ENCODE results near the gene PLPP4. TPM values are rescaled to one million over a fixed set of nuclear protein-coding genes. Genes with fewer than 3 reads are reported as not detected.
A peak's percentile ranks its signal among the peaks of the same experiment; 100 is the strongest.

Gene PLPP4
- total and polyA plus RNA-seq, 2 donors (not counting 3 experiments of a cell fraction or from before 2014, with no cell fraction given), result 15.5 to 36.4 TPM

DNA sequence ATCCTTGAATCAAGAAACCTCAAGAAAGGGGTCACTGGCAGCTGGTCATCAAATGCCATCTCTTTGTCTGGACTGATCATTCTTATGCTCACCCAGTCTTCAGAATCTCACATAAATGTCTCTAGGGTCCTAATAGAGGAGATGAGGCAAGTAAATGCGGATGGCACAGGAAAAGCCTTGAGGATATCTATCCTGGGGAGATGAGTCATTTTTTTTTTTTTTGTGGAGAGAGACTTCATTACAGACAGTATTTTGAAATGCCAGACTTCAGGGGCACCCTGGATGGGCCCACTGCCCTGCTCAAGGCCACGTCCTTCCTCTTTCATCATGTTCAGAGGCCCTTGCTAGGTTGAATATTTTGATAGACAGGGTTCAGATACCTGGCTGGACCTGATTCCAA, 19.5 kb upstream of the PLPP4 start:
- no peaks in the 10 kb centered on the region for H3K4me1 ChIP-seq (ENCODE audit: control insufficient read depth, extremely low read depth, insufficient read depth, low read length)
- intact Hi-C loops (cut with micrococcal nuclease), result no loop called here
- no peaks in the 10 kb centered on the region for H3K79me2 ChIP-seq (ENCODE audit: control insufficient read depth, insufficient read depth, low read length)
- H3K4me3 ChIP-seq (replicated peaks in 1 of 3; ENCODE audit: insufficient read depth in 1 of 3, low read depth in 1 of 3, low read length in 3 of 3), result no peak overlapping the region
- no TSS peak for BruUV-seq (replicated peaks)
- H4K20me1 ChIP-seq (replicated peaks; ENCODE audit: control insufficient read depth, extremely low read depth, insufficient read depth, low read length), result no peaks in the 10 kb centered on the region
- H3K27me3 ChIP-seq (ENCODE audit: control insufficient read depth in 2 of 2, insufficient read depth in 2 of 2, low read length in 2 of 2), result no peaks in the 10 kb centered on the region
- no peak overlapping the region for H3K4me2 ChIP-seq (ENCODE audit: insufficient read depth, low read length)
- no peaks in the 10 kb centered on the region for H3K9me3 ChIP-seq (replicated peaks; ENCODE audit: control insufficient read depth, insufficient read depth, low read length)
- no peak overlapping the region for H2AFZ ChIP-seq (ENCODE audit: low read depth, low read length)
- no peak overlapping the region for H3K27ac ChIP-seq (ENCODE audit: insufficient read depth, low read depth, low read length)
- no peaks in the 10 kb centered on the region for H3K36me3 ChIP-seq (ENCODE audit: control insufficient read depth in 2 of 2, extremely low read depth in 1 of 2, insufficient read depth in 2 of 2, low read length in 2 of 2)
- no peak for FAIRE-seq
- no peak for DNase-seq (ENCODE audit: low read depth, low spot score)
- no peaks in the 10 kb centered on the region for H3K9me1 ChIP-seq (replicated peaks; ENCODE audit: control insufficient read depth, extremely low read depth, insufficient read depth, low read length)
- CTCF ChIA-PET, result interaction anchor here (1.5 kb wide), 1 partner anchor 163 kb away, joined by 5 read pairs; no protein-coding TSS in a partner anchor
- dilution Hi-C loops (cut with MboI; ENCODE audit: extremely low pct_ligation_motif_present, low sequenced_read_pairs), result no loop called here
- TF ChIP-seq FOS (IDR thresholded peaks at IDR 0.05; ENCODE audit: borderline replicate concordance, insufficient read depth, low read length), result peak; percentile 5
- TF ChIP-seq JUN (IDR thresholded peaks at IDR 0.05; ENCODE audit: borderline replicate concordance, insufficient read depth, insufficient read length, low read depth), result no peak
- POLR2A ChIA-PET, result no interaction called here
- H3K9ac ChIP-seq (replicated peaks; ENCODE audit: extremely low read depth, insufficient read depth, low read length), result no peak overlapping the region

DNA sequence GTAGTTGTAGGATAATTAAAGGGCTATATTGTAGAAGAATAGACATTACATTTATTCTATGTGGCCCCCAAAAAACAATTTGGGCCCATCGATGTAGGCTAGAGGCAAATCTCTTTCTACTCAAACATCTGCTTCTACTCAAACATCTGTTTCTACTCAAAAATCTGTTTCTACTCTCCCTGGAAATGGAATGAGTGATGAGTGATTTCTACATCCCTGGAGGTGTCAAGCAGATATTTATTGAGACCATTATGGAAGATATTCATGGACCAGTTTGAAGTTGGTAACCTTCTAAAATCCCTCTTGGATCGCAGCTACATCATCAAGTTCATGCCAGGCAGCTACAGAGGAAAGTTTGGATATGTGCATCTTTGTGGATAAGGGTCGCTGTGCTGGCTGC, 5.1 kb upstream of the PLPP4 start:
- no peaks in the 10 kb centered on the region for H3K9me3 ChIP-seq (replicated peaks; ENCODE audit: control insufficient read depth, insufficient read depth, low read length)

More for the DNA sequence above, 5.1 kb upstream of the PLPP4 start:
- intact Hi-C loops (cut with micrococcal nuclease) (no loop called here), dilution Hi-C loops (cut with MboI; ENCODE audit: extremely low pct_ligation_motif_present, low sequenced_read_pairs) (no loop called here)
- no TSS peak for BruUV-seq (replicated peaks)
- ChIA-PET POLR2A (no interaction called here), CTCF (interaction anchor here (0.8 to 1.5 kb wide), 4 partner anchors 9 to 230 kb away, joined by 3 to 10 read pairs (median 6); no protein-coding TSS in a partner anchor)
- H3K79me2 ChIP-seq (ENCODE audit: control insufficient read depth, insufficient read depth, low read length), result no peaks in the 10 kb centered on the region
- H3K9me1 ChIP-seq (replicated peaks; ENCODE audit: control insufficient read depth, extremely low read depth, insufficient read depth, low read length), result no peaks in the 10 kb centered on the region
- peaks cover 4% of the 10 kb centered on the region for H3K4me1 ChIP-seq (ENCODE audit: control insufficient read depth, extremely low read depth, insufficient read depth, low read length)
- no peaks in the 10 kb centered on the region for H4K20me1 ChIP-seq (replicated peaks; ENCODE audit: control insufficient read depth, extremely low read depth, insufficient read depth, low read length)
- TF ChIP-seq, protein P1, sequence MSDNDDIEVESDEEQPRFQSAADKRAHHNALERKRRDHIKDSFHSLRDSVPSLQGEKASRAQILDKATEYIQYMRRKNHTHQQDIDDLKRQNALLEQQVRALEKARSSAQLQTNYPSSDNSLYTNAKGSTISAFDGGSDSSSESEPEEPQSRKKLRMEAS (IDR thresholded peaks at IDR 0.05; ENCODE audit: insufficient read depth, insufficient read length), result no peak
- TF ChIP-seq EZH2 (IDR thresholded peaks at IDR 0.05; ENCODE audit: borderline replicate concordance, low read depth, low read length, severe bottlenecking) (no peak), POLR2AphosphoS5 (IDR thresholded peaks at IDR 0.05; ENCODE audit: insufficient read depth, low read depth, low read length) (no peak), POLR2A (IDR thresholded peaks at IDR 0.05; ENCODE audit: low read depth, low read length) (no peak), JUN (IDR thresholded peaks at IDR 0.05; ENCODE audit: borderline replicate concordance, insufficient read depth, insufficient read length, low read depth) (no peak), MYC (IDR thresholded peaks at IDR 0.05; ENCODE audit: low read depth, low read length) (no peak), FOS (IDR thresholded peaks at IDR 0.05; ENCODE audit: borderline replicate concordance, insufficient read depth, low read length) (no peak), GATA2 (IDR thresholded peaks at IDR 0.05; ENCODE audit: insufficient read depth, insufficient read length, low read depth, low read length) (no peak)
- TF ChIP-seq, protein P2, sequence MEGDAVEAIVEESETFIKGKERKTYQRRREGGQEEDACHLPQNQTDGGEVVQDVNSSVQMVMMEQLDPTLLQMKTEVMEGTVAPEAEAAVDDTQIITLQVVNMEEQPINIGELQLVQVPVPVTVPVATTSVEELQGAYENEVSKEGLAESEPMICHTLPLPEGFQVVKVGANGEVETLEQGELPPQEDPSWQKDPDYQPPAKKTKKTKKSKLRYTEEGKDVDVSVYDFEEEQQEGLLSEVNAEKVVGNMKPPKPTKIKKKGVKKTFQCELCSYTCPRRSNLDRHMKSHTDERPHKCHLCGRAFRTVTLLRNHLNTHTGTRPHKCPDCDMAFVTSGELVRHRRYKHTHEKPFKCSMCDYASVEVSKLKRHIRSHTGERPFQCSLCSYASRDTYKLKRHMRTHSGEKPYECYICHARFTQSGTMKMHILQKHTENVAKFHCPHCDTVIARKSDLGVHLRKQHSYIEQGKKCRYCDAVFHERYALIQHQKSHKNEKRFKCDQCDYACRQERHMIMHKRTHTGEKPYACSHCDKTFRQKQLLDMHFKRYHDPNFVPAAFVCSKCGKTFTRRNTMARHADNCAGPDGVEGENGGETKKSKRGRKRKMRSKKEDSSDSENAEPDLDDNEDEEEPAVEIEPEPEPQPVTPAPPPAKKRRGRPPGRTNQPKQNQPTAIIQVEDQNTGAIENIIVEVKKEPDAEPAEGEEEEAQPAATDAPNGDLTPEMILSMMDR (IDR thresholded peaks at IDR 0.05; ENCODE audit: extremely low read depth in 1 of 2, insufficient read depth in 1 of 2, low read depth in 1 of 2, low read length in 2 of 2), result no peak
- H3K9ac ChIP-seq (replicated peaks; ENCODE audit: extremely low read depth, insufficient read depth, low read length), result no peak overlapping the region
- H2AFZ ChIP-seq (ENCODE audit: low read depth, low read length), result no peak overlapping the region
- peaks cover 0 to 3% of the 10 kb centered on the region in 2 experiments for H3K27me3 ChIP-seq (ENCODE audit: control insufficient read depth in 2 of 2, insufficient read depth in 2 of 2, low read length in 2 of 2)
- no peak overlapping the region for H3K27ac ChIP-seq (ENCODE audit: insufficient read depth, low read depth, low read length)
- H3K4me3 ChIP-seq (replicated peaks in 1 of 3; ENCODE audit: insufficient read depth in 1 of 3, low read depth in 1 of 3, low read length in 3 of 3), result no peak overlapping the region
- H3K36me3 ChIP-seq (ENCODE audit: control insufficient read depth in 2 of 2, extremely low read depth in 1 of 2, insufficient read depth in 2 of 2, low read length in 2 of 2), result no peaks in the 10 kb centered on the region
- no peak for DNase-seq (ENCODE audit: low read depth, low spot score)
- FAIRE-seq, result no peak
- H3K4me2 ChIP-seq (ENCODE audit: insufficient read depth, low read length), result no peak overlapping the region
